ENCODE results near the gene ARHGAP26.
"Not testable (repeated sequence)": the region's sequence is repeated elsewhere in the genome, so short reads cannot be mapped to it uniquely, and the experiment has no call there.

ARHGAP26 gene

DNA sequence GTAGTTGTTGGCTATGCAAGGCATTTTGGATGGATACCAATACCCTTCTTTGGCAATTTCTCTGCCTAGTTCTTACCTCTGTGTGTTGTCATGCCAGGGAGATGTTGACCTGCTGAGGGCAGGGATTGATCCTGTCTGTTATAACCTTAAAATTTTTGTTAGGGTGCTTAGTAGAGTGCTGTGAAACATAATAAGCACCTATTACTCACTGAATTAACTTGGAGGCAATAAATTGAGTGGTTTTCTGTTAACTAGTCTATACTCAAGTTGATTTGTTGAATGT lies 177.2 kb downstream of the ARHGAP26 start:
- H3K27me3 ChIP-seq, result no peaks in the 10 kb centered on the region
- no peaks in the 10 kb centered on the region for H3K36me3 ChIP-seq
- no peak overlapping the region for H3K27ac ChIP-seq
- H3K9me3 ChIP-seq, result no peaks in the 10 kb centered on the region
- no peak overlapping the region for H3K4me3 ChIP-seq (ENCODE audit: low read depth in 1 of 2, low read length in 1 of 2)
- H3K4me1 ChIP-seq (ENCODE audit: control insufficient read depth in 1 of 2, insufficient read depth in 1 of 2, low read depth in 1 of 2, low read length in 1 of 2), result peaks cover 0 to 9% of the 10 kb centered on the region in 2 experiments
- TF ChIP-seq, protein P1, sequence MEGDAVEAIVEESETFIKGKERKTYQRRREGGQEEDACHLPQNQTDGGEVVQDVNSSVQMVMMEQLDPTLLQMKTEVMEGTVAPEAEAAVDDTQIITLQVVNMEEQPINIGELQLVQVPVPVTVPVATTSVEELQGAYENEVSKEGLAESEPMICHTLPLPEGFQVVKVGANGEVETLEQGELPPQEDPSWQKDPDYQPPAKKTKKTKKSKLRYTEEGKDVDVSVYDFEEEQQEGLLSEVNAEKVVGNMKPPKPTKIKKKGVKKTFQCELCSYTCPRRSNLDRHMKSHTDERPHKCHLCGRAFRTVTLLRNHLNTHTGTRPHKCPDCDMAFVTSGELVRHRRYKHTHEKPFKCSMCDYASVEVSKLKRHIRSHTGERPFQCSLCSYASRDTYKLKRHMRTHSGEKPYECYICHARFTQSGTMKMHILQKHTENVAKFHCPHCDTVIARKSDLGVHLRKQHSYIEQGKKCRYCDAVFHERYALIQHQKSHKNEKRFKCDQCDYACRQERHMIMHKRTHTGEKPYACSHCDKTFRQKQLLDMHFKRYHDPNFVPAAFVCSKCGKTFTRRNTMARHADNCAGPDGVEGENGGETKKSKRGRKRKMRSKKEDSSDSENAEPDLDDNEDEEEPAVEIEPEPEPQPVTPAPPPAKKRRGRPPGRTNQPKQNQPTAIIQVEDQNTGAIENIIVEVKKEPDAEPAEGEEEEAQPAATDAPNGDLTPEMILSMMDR (IDR thresholded peaks at IDR 0.05), result no peak

DNA sequence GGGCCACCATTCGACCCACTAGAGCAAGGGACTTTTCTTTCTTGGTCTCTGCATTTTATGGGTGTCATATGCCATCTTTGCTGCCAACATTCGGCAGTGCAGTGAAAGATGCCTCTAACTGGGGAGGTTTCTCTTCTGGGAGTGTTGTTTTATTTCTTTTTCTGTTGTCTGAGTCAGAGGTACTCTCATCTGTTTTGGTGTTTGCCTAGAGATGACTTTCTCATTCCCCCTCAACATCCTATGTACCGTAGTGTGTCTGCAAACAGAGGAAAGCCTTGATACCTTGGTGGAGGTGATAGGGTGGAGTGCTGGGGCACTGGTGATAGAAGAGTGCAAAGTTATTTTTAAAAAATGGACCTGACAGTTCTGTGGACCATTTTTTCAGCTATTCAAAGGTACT lies 182.1 kb downstream of the ARHGAP26 start:
- no peaks in the 10 kb centered on the region for H3K27me3 ChIP-seq
- H3K4me3 ChIP-seq (ENCODE audit: low read depth in 1 of 2, low read length in 1 of 2), result no peak overlapping the region
- peak overlapping the region; percentile 7 for H3K27ac ChIP-seq

DNA sequence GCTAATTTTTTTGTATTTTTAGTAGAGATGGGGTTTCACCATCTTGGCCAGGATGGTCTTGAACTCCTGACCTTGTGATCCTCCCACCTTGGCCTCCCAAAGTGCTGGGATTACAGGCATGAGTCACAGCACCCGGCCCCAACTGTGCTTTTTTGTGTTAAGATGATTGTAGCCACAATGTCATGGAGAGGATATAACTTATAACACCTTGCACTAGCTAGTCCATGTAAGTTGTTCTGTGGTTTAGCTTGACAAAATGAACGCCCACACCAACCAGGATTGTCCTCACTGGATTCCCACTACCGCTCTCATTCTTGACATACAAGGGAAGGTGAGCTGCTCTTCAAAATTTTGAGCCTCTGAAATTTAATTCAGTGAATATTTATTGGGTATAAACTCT lies 182.7 kb downstream of the ARHGAP26 start:
- not testable (repeated sequence) for H3K4me1 ChIP-seq (ENCODE audit: control insufficient read depth in 1 of 2, insufficient read depth in 1 of 2, low read depth in 1 of 2, low read length in 1 of 2); H3K27me3 ChIP-seq
- H3K36me3 ChIP-seq, result peaks cover 11% of the 10 kb centered on the region

More for the DNA sequence above, 182.1 kb downstream of the ARHGAP26 start:
- H3K36me3 ChIP-seq, result peaks cover 11% of the 10 kb centered on the region
- TF ChIP-seq, protein P1 (IDR thresholded peaks at IDR 0.05), result no peak
- H3K4me1 ChIP-seq (ENCODE audit: control insufficient read depth in 1 of 2, insufficient read depth in 1 of 2, low read depth in 1 of 2, low read length in 1 of 2), result peaks cover 0 to 9% of the 10 kb centered on the region in 2 experiments
- no peaks in the 10 kb centered on the region for H3K9me3 ChIP-seq

DNA sequence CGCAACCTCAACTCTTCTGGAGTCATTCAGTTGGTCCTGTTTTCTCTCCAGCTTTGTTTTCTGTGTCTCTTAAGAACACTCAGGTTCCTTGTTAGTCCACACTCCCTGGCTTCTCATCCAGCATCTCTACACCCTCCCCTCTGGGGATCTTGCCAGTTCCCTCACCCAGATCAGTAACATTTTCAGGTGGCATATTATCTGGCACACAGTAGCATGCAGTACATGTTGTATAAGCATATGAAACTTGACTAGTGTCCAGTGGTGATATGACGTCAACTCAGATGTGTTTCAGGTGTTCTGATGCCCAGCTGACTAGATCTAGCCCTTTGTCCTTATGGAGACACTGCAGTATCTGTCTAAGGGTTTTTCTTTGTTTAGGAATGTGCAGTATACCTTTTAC lies 184.3 kb downstream of the ARHGAP26 start:
- peaks cover 0 to 9% of the 10 kb centered on the region in 2 experiments for H3K4me1 ChIP-seq (ENCODE audit: control insufficient read depth in 1 of 2, insufficient read depth in 1 of 2, low read depth in 1 of 2, low read length in 1 of 2)
- no peak overlapping the region for H3K4me3 ChIP-seq (ENCODE audit: low read depth in 1 of 2, low read length in 1 of 2)
- TF ChIP-seq, protein P1 (IDR thresholded peaks at IDR 0.05), result no peak
- peaks cover 11% of the 10 kb centered on the region for H3K36me3 ChIP-seq
- no peaks in the 10 kb centered on the region for H3K27me3 ChIP-seq
- H3K9me3 ChIP-seq, result no peaks in the 10 kb centered on the region
- no peak overlapping the region for H3K27ac ChIP-seq

More for the DNA sequence above, 182.7 kb downstream of the ARHGAP26 start:
- H3K27ac ChIP-seq, result peak overlapping the region; percentile 38
- H3K4me3 ChIP-seq (ENCODE audit: low read depth in 1 of 2, low read length in 1 of 2); H3K9me3 ChIP-seq: not testable (repeated sequence)

DNA sequence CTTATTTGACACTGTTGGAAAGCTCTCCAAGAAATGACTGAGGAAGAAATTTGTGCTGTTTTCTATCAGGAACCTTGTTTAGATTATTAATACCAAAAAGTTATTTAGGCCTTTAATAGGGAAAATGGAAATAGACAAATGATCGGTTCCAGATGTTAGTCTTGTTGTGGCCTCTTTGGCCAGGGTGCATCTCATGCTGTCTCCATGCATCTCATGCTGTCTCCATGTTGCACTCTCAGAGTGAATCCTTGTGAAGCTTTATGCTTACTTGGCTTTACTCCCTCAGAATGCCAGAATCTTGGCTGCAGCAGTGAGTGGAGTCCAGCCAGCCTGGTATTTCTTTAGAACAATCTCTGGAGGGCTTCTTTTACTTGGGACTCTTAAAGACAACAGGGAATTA lies 185.5 kb downstream of the ARHGAP26 start:
- H3K27ac ChIP-seq, result no peak overlapping the region
- no peak overlapping the region for H3K4me3 ChIP-seq (ENCODE audit: low read depth in 1 of 2, low read length in 1 of 2)
- no peaks in the 10 kb centered on the region for H3K27me3 ChIP-seq
- TF ChIP-seq, protein P1 (IDR thresholded peaks at IDR 0.05), result no peak
- H3K4me1 ChIP-seq (ENCODE audit: control insufficient read depth in 1 of 2, insufficient read depth in 1 of 2, low read depth in 1 of 2, low read length in 1 of 2), result peaks cover 0 to 6% of the 10 kb centered on the region in 2 experiments
- peaks cover 11% of the 10 kb centered on the region for H3K36me3 ChIP-seq
- H3K9me3 ChIP-seq, result no peaks in the 10 kb centered on the region

DNA sequence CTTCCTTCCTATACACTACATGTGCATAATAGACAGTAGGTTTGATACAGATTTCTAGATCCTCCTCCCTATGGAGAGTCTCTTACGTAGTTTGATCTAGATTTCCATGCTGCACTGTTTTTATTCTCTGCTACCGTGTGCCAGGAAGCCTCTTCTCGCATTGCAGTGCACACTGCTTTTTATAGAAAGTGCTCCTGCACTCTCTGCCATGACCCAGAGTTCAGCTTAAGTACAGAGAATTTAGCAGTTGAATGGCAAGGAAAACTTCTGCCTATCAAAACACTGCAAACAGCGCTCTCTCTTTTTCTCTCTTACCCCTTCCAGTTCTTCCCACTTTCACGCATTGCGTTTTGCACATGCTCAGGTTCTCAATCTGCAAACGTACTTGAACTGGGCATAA lies 187.4 kb downstream of the ARHGAP26 start:
- H3K4me1 ChIP-seq (ENCODE audit: control insufficient read depth in 1 of 2, insufficient read depth in 1 of 2, low read depth in 1 of 2, low read length in 1 of 2), result no peaks in the 10 kb centered on the region
- no peak overlapping the region for H3K27ac ChIP-seq
- no peaks in the 10 kb centered on the region for H3K9me3 ChIP-seq
- H3K36me3 ChIP-seq, result peaks cover 12% of the 10 kb centered on the region
- TF ChIP-seq, protein P1 (IDR thresholded peaks at IDR 0.05), result no peak
- H3K4me3 ChIP-seq (ENCODE audit: low read depth in 1 of 2, low read length in 1 of 2), result no peak overlapping the region
- no peaks in the 10 kb centered on the region for H3K27me3 ChIP-seq

All from neutrophil (primary cell).